ENCODE results near the gene FREM2. TPM values are rescaled to one million over a fixed set of nuclear protein-coding genes. Genes with fewer than 3 reads are reported as not detected.

The FREM2 gene
- total and polyA plus RNA-seq, 2 of the 4 experiments (the other 2 are of a cell fraction): not detected

- no peak overlapping the region for H3K27ac ChIP-seq (ENCODE audit: insufficient read depth, low read length)
- H3K4me3 ChIP-seq (ENCODE audit: insufficient read depth, low read depth, low read length): no peak overlapping the region
- H2AK9ac ChIP-seq (replicated peaks; ENCODE audit: low read depth, low read length, poor library complexity): no peak overlapping the region
- dilution Hi-C loops (cut with HindIII; ENCODE audit: low sequenced_read_pairs, unreplicated experiment) (no loop called here), in situ Hi-C loops (cut with MboI; ENCODE audit: low sequenced_read_pairs) (loop anchor here (25.0 kb wide), 1 partner anchor 1130 kb away; no protein-coding TSS in a partner anchor), intact Hi-C loops (cut with micrococcal nuclease) (loop anchor here (10.0 kb wide), 1 partner anchor 423 kb away; the partner anchor contains the start of gene UFM1)
- H2BK120ac ChIP-seq (ENCODE audit: low read depth, low read length): no peak overlapping the region
- no peak overlapping the region for H4K91ac ChIP-seq (ENCODE audit: insufficient read depth, low read depth, low read length)
- no peak overlapping the region for H4K8ac ChIP-seq (ENCODE audit: low read depth in 2 of 2, low read length in 2 of 2)
- no peak for DNase-seq
- H3K4me2 ChIP-seq (ENCODE audit: low read depth, low read length): no peak overlapping the region
- ChIA-PET CTCF (no interaction called here), POLR2A (ENCODE audit: unreplicated experiment) (no interaction called here)
- no peaks in the 10 kb centered on the region for H3K9me3 ChIP-seq (ENCODE audit: control insufficient read depth, insufficient read depth, low read length)
- H2AFZ ChIP-seq (replicated peaks; ENCODE audit: low read length, poor library complexity): no peak overlapping the region
- no peak overlapping the region for H3K18ac ChIP-seq (ENCODE audit: low read depth, low read length)
- no peaks in the 10 kb centered on the region for H4K20me1 ChIP-seq (ENCODE audit: insufficient read depth, low read length)
- no peak overlapping the region for H3K56ac ChIP-seq (ENCODE audit: extremely low read depth, insufficient read depth, low read length)
- H3K4me1 ChIP-seq (ENCODE audit: control insufficient read depth, insufficient read depth, low read length): no peaks in the 10 kb centered on the region
- WGBS, 2 experiments (ENCODE audit: extremely low coverage in 2 of 2, insufficient read length in 1 of 2): no CpG with 5 or more reads among the region's 1 CpG
- H3K4ac ChIP-seq (ENCODE audit: low read depth, low read length): no peak overlapping the region
- no peaks in the 10 kb centered on the region for H3K79me1 ChIP-seq (ENCODE audit: low read depth in 1 of 2, low read length in 2 of 2)
- H3K36me3 ChIP-seq (ENCODE audit: control insufficient read depth, insufficient read depth, low read length): no peaks in the 10 kb centered on the region
- no peak overlapping the region for H2AK5ac ChIP-seq (ENCODE audit: low read depth, low read length)
- no peak overlapping the region for H3K14ac ChIP-seq (replicated peaks; ENCODE audit: low read depth, low read length)
- TF ChIP-seq CEBPB (IDR thresholded peaks at IDR 0.05; ENCODE audit: low read depth, low read length) (0 out of 2 replicates have a peak, but pooled peaks have one; percentile 9), CHD1 (IDR thresholded peaks at IDR 0.05; ENCODE audit: low read depth, low read length) (no peak)
- H3K9ac ChIP-seq (ENCODE audit: low read depth, low read length): no peak overlapping the region
- no peak for ATAC-seq (ENCODE audit: low read depth)
- H4K5ac ChIP-seq (ENCODE audit: low read depth, low read length): no peak overlapping the region
- no TSS peak for BruUV-seq (replicated peaks)
- no peaks in the 10 kb centered on the region for H3K9me1 ChIP-seq (ENCODE audit: insufficient read depth, low read length)
- H2BK15ac ChIP-seq (ENCODE audit: low read depth, low read length): no peak overlapping the region
- no peak overlapping the region for H2BK5ac ChIP-seq (ENCODE audit: low read depth, low read length, poor library complexity, severe bottlenecking)
- H2BK20ac ChIP-seq (ENCODE audit: low read depth, low read length): no peak overlapping the region
- H3K23ac ChIP-seq (ENCODE audit: low read depth, low read length): no peak overlapping the region
- H3K27me3 ChIP-seq (ENCODE audit: control insufficient read depth, insufficient read depth, low read length): no peaks in the 10 kb centered on the region
These were observed 80.8 kb downstream of the FREM2 start for GRCh38 chr13:38767506-38768265.

Measured in IMR-90 (cell line).